WTC11 (cell line): ENCODE measurements around the gene CCR5. TPM values are rescaled to one million over a fixed set of nuclear protein-coding genes. Genes with fewer than 3 reads are reported as not detected.
A peak's percentile ranks its signal among the peaks of the same experiment; 100 is the strongest.

Experiments
- ATAC-seq: fragments of 200-7000 bp; cut with Tn5 transposase; 2 replicates; pipeline ENCODE4 v1.10.0; 2021; ENCODE audit warnings: mild to moderate bottlenecking, moderate library complexity
- CTCF ChIA-PET: fragments of 300-600 bp; sonication (Branson Sonifier 250); formaldehyde crosslinking; loops from one replicate; lab custom pipeline; 2021; ENCODE audit warnings: antibody characterized with exemption; lab: Charles Lee
- POLR2A ChIA-PET: fragments of 350-600 bp; sonication (Branson Sonifier 250); formaldehyde crosslinking; loops from one replicate; lab custom pipeline; 2021; ENCODE audit warnings: antibody characterized with exemption; lab: Charles Lee
- DNase-seq: peaks from one replicate; pipeline ENCODE4 v3.0.0; 2021; ENCODE audit warnings: low spot score
- H3K27ac Mint-ChIP-seq: 2 replicates; pipeline ENCODE4 v1.8.0; 2021; ENCODE audit warnings: mixed read lengths
- H3K27me3 Mint-ChIP-seq: 2 replicates; pipeline ENCODE4 v1.8.0; 2021; ENCODE audit warnings: low read depth, mild to moderate bottlenecking, moderate library complexity, mixed read lengths
- H3K36me3 Mint-ChIP-seq: 2 replicates; pipeline ENCODE4 v1.8.0; 2021; ENCODE audit warnings: mixed read lengths
- H3K4me1 Mint-ChIP-seq: 2 replicates; pipeline ENCODE4 v1.8.0; 2022; ENCODE audit warnings: mixed read lengths
- H3K4me3 Mint-ChIP-seq: 2 replicates; pipeline ENCODE4 v1.8.0; 2021; ENCODE audit warnings: mild to moderate bottlenecking, moderate library complexity, mixed read lengths
- H3K9me3 Mint-ChIP-seq: 2 replicates; pipeline ENCODE4 v1.8.0; 2021; ENCODE audit warnings: mixed read lengths
- CREM ChIP-seq: sonication (generic); formaldehyde crosslinking; IDR thresholded peaks from 2 replicates; pipeline ENCODE4 v1.8.1; 2022; ENCODE audit warnings: mild to moderate bottlenecking, missing genetic modification reagents, moderate library complexity
- E2F4 ChIP-seq: sonication (generic); formaldehyde crosslinking; IDR thresholded peaks from 2 replicates; pipeline ENCODE4 v1.8.1; 2022; ENCODE audit warnings: low read depth, mild to moderate bottlenecking, moderate library complexity, missing genetic modification reagents, borderline replicate concordance
- ELF4 ChIP-seq: sonication (generic); formaldehyde crosslinking; IDR thresholded peaks from 2 replicates; pipeline ENCODE4 v1.8.1; 2022; ENCODE audit warnings: low read depth, mild to moderate bottlenecking, moderate library complexity, missing genetic modification reagents
- ERG ChIP-seq: fragments of 250-450 bp; sonication (Bioruptor Pico); IDR thresholded peaks from 2 replicates; pipeline ENCODE4 v1.8.0; 2021; ENCODE audit warnings: mild to moderate bottlenecking
- JUN ChIP-seq: sonication (generic); formaldehyde crosslinking; IDR thresholded peaks from 2 replicates; pipeline ENCODE4 v1.8.0; 2023; ENCODE audit warnings: mild to moderate bottlenecking, missing genetic modification reagents
- KAT7 ChIP-seq: sonication (generic); formaldehyde crosslinking; IDR thresholded peaks from 2 replicates; pipeline ENCODE4 v1.8.1; 2023; ENCODE audit warnings: missing genetic modification reagents, mild to moderate bottlenecking, borderline replicate concordance
- NR2C2 ChIP-seq: sonication (generic); formaldehyde crosslinking; IDR thresholded peaks from 2 replicates; pipeline ENCODE4 v1.8.0; 2022; ENCODE audit warnings: mild to moderate bottlenecking, missing genetic modification reagents
- PRRX2 ChIP-seq: fragments of 250-450 bp; sonication (Bioruptor Pico); IDR thresholded peaks from 2 replicates; pipeline ENCODE4 v1.8.0; 2021; ENCODE audit warnings: mild to moderate bottlenecking
- RORB ChIP-seq: fragments of 250-450 bp; sonication (Bioruptor Pico); IDR thresholded peaks from 2 replicates; pipeline ENCODE4 v1.9.0; 2021; ENCODE audit warnings: mild to moderate bottlenecking
- SP1 ChIP-seq: sonication (generic); formaldehyde crosslinking; conservative IDR thresholded peaks from 2 replicates; pipeline ENCODE4 v1.8.1; 2022; ENCODE audit warnings: missing genetic modification reagents
- STAT6 ChIP-seq: sonication (generic); formaldehyde crosslinking; conservative IDR thresholded peaks from 2 replicates; pipeline ENCODE4 v1.8.1; 2023; ENCODE audit warnings: mild to moderate bottlenecking, low read depth, missing genetic modification reagents, moderate library complexity
- TEAD1 ChIP-seq: sonication (generic); formaldehyde crosslinking; IDR thresholded peaks from 2 replicates; pipeline ENCODE4 v1.8.0; 2022; ENCODE audit warnings: mild to moderate bottlenecking, missing genetic modification reagents
- ZNF121 ChIP-seq: sonication (generic); formaldehyde crosslinking; IDR thresholded peaks from 2 replicates; pipeline ENCODE4 v1.8.0; 2023; ENCODE audit warnings: missing genetic modification reagents
- ZNF317 ChIP-seq: sonication (generic); formaldehyde crosslinking; IDR thresholded peaks from 2 replicates; pipeline ENCODE4 v1.8.1; 2023; ENCODE audit warnings: low read depth, mild to moderate bottlenecking, moderate library complexity, missing genetic modification reagents, borderline replicate concordance
- total RNA-seq: library from RNA; stranded (reverse); gene quantifications from 3 replicates; pipeline ENCODE4 v1.2.3, GENCODE V29; 2021
- TF ChIP-seq, protein P1 (sequence below): sonication (generic); formaldehyde crosslinking; IDR thresholded peaks from 2 replicates; pipeline ENCODE4 v1.8.1; 2023; ENCODE audit warnings: mild to moderate bottlenecking, missing genetic modification reagents, moderate library complexity
- TF ChIP-seq, protein P2 (sequence below): fragments of 200-600 bp; IDR thresholded peaks from 2 replicates; pipeline ENCODE4 v1.8.0; 2022; ENCODE audit warnings: antibody characterized with exemption
- TF ChIP-seq, protein P3 (sequence below): fragments of 250-450 bp; sonication (Bioruptor Pico); IDR thresholded peaks from 2 replicates; pipeline ENCODE4 v1.9.0; 2021; ENCODE audit warnings: moderate library complexity, mild to moderate bottlenecking, inconsistent platforms, borderline replicate concordance
- TF ChIP-seq, protein P4 (sequence below): fragments of 250-450 bp; sonication (Bioruptor Pico); IDR thresholded peaks from 2 replicates; pipeline ENCODE4 v2.1.2; 2022; ENCODE audit warnings: mild to moderate bottlenecking, moderate library complexity
- TF ChIP-seq, protein P5 (sequence below): sonication (generic); formaldehyde crosslinking; IDR thresholded peaks from 2 replicates; pipeline ENCODE4 v1.8.1; 2022; ENCODE audit warnings: mild to moderate bottlenecking, moderate library complexity, missing genetic modification reagents

CCR5 gene
- total RNA-seq, 1 experiment from 2014 or later: not detected

- no peak for ATAC-seq
- Mint-ChIP-seq H3K36me3 (no peaks in the 10 kb centered on the region), H3K27me3 (peaks cover 5% of the 10 kb centered on the region), H3K4me1 (no peaks in the 10 kb centered on the region), H3K4me3 (no peak overlapping the region), H3K9me3 (peaks cover 4% of the 10 kb centered on the region; the same call in 1 of the 2 replicates), H3K27ac (no peak overlapping the region)
- ChIA-PET CTCF (interaction anchor here (1.5 kb wide), 2 partner anchors 9 to 83 kb away, joined by 3 to 7 read pairs; no protein-coding TSS in a partner anchor), POLR2A (no interaction called here)
- DNase-seq: no peak
- TF ChIP-seq TEAD1 (no peak), SP1 (CRISPR knock-in tag) (no peak), ZNF317 (CRISPR knock-in tag) (no peak), E2F4 (CRISPR knock-in tag) (no peak), CREM (CRISPR knock-in tag) (no peak), PRRX2 (CRISPR knock-in tag) (no peak), KAT7 (CRISPR knock-in tag) (no peak), STAT6 (CRISPR knock-in tag) (no peak), ZNF121 (CRISPR knock-in tag) (no peak), JUN (no peak)
- TF ChIP-seq, protein P1, sequence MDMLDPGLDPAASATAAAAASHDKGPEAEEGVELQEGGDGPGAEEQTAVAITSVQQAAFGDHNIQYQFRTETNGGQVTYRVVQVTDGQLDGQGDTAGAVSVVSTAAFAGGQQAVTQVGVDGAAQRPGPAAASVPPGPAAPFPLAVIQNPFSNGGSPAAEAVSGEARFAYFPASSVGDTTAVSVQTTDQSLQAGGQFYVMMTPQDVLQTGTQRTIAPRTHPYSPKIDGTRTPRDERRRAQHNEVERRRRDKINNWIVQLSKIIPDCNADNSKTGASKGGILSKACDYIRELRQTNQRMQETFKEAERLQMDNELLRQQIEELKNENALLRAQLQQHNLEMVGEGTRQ (CRISPR knock-in tag): no peak
- TF ChIP-seq, protein P2, sequence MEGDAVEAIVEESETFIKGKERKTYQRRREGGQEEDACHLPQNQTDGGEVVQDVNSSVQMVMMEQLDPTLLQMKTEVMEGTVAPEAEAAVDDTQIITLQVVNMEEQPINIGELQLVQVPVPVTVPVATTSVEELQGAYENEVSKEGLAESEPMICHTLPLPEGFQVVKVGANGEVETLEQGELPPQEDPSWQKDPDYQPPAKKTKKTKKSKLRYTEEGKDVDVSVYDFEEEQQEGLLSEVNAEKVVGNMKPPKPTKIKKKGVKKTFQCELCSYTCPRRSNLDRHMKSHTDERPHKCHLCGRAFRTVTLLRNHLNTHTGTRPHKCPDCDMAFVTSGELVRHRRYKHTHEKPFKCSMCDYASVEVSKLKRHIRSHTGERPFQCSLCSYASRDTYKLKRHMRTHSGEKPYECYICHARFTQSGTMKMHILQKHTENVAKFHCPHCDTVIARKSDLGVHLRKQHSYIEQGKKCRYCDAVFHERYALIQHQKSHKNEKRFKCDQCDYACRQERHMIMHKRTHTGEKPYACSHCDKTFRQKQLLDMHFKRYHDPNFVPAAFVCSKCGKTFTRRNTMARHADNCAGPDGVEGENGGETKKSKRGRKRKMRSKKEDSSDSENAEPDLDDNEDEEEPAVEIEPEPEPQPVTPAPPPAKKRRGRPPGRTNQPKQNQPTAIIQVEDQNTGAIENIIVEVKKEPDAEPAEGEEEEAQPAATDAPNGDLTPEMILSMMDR: no peak
- TF ChIP-seq, protein P3, sequence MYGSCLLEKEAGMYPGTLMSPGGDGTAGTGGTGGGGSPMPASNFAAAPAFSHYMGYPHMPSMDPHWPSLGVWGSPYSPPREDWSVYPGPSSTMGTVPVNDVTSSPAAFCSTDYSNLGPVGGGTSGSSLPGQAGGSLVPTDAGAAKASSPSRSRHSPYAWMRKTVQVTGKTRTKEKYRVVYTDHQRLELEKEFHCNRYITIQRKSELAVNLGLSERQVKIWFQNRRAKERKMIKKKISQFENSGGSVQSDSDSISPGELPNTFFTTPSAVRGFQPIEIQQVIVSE (CRISPR knock-in tag): no peak
- TF ChIP-seq, protein P4, sequence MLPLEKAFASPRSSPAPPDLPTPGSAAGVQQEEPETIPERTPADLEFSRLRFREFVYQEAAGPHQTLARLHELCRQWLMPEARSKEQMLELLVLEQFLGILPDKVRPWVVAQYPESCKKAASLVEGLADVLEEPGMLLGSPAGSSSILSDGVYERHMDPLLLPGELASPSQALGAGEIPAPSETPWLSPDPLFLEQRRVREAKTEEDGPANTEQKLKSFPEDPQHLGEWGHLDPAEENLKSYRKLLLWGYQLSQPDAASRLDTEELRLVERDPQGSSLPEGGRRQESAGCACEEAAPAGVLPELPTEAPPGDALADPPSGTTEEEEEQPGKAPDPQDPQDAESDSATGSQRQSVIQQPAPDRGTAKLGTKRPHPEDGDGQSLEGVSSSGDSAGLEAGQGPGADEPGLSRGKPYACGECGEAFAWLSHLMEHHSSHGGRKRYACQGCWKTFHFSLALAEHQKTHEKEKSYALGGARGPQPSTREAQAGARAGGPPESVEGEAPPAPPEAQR (CRISPR knock-in tag): no peak
Observed at GRCh38 chr3:46359733-46360493, 10.8 kb upstream of the CCR5 start.

DNA sequence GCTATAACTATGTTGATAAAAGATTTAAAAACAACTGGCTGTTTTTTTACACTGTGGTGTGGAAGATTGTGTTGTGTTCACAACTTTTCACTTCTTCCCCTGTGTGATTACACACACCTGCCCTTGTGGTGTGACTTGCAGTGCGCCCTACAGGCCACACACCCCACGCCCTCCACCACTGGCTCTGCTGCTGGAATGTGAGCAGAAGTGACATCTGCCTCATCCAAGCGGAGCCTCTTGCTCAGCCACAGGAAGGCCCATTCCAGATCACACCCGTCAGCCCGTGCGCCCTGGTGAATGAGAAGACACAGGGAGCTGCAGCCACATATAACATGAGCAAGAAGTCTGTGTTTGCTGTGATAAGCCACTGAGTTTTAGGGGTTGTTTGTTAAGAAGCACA lies 9.8 kb upstream of the CCR5 start:
- CTCF ChIA-PET: interaction anchor here (1.5 kb wide), 1 partner anchor 8 kb away, joined by 3 read pairs; no protein-coding TSS in a partner anchor
- POLR2A ChIA-PET: no interaction called here
- Mint-ChIP-seq H3K27ac (no peak overlapping the region), H3K36me3 (no peaks in the 10 kb centered on the region), H3K4me3 (no peak overlapping the region), H3K27me3 (no peaks in the 10 kb centered on the region), H3K4me1 (no peaks in the 10 kb centered on the region), H3K9me3 (peaks cover 5% of the 10 kb centered on the region; the same call in 1 of the 2 replicates)
- peak; percentile 22 for DNase-seq
- TF ChIP-seq, protein P5, sequence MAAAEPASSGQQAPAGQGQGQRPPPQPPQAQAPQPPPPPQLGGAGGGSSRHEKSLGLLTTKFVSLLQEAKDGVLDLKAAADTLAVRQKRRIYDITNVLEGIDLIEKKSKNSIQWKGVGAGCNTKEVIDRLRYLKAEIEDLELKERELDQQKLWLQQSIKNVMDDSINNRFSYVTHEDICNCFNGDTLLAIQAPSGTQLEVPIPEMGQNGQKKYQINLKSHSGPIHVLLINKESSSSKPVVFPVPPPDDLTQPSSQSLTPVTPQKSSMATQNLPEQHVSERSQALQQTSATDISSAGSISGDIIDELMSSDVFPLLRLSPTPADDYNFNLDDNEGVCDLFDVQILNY (CRISPR knock-in tag): no peak
- no peak for TF ChIP-seq NR2C2 (CRISPR knock-in tag)
- TF ChIP-seq RORB (CRISPR knock-in tag): no peak
- TF ChIP-seq ELF4 (CRISPR knock-in tag): no peak
- no peak for TF ChIP-seq ERG (CRISPR knock-in tag)
- ATAC-seq: no peak
